GM20431 (cell line): ENCODE data around the gene LPCAT1.

Source experiments
- in situ Hi-C: fragments of 300-500 bp; cut with MseI, MboI; formaldehyde crosslinking; loops from one replicate; pipeline ENCODE4 v1.15.0; 2020; ENCODE audit warnings: low sequenced_read_pairs; ENCODE audit not compliant: unreplicated experiment

LPCAT1 gene

DNA sequence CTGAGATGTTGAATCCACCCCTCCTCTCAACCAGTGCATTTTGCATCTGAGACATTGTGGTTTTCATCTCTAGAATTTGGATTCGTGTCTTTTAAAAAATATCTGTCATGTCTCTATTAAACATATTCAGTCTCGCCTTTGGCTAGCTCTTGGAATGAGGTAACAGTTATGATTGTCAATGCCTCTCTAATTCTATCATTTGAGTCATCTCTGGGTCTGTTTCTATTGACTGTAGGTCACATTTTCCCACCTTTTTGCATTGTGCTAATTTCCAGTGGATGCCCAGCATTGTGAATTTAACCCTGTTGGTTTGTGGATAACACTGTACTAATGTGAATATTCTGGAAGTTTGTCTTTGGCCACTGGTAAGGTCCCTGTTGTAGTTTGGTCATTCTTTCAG is 70.1 kb downstream of the LPCAT1 start:
- in situ Hi-C loops = no loop called here

DNA sequence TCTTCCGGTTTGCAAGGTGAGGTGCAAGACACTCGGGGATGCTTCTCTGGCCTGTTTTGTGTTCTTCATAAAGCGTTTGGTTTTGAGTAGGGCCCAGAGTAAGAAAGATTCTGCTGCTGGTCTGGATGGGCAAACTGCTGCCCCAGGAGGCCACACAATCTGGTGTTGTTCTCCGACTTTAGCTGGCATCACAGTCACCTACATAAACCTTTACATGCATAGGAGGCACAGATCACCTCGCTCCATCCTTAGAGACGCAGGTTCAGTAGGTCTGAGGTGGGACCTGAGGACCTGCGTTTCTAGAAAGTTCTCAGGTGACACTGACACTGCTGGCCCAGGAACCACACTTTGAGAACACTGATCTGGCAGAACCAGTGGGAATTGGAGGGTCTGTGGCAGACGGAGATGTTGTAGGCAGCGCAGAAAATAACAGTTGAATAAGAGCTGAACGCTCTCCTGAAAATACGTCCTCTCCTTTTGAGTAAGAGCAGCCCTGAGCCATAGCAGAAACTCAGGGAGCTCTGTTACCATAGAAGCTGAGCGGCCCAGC is 74.6 kb downstream of the LPCAT1 start:
- in situ Hi-C loops = no loop called here

DNA sequence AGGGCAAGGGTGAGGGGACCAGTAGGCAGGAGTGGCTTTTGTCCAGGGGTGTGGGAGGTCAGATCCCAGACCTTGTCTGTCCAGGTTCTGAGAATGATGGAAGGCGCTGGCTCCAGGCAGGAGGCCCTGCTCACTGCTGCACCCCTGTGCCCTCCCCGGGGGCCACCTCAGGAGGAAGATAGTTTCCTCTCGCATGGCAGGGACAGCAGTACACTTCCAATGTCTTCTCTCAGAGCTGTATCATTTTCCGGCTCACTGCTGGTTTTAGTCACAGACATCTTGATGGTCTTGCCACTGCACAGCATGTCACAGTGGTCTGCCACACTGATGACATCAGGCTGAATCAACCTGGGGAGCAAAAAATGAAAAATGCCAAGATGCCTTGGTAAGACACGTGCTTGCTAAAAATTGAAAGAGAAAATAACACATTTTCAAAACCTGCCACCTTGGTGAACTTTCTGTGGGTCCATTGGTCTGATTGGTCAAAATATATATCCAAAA is 75.2 kb downstream of the LPCAT1 start:
- in situ Hi-C loops = no loop called here

DNA sequence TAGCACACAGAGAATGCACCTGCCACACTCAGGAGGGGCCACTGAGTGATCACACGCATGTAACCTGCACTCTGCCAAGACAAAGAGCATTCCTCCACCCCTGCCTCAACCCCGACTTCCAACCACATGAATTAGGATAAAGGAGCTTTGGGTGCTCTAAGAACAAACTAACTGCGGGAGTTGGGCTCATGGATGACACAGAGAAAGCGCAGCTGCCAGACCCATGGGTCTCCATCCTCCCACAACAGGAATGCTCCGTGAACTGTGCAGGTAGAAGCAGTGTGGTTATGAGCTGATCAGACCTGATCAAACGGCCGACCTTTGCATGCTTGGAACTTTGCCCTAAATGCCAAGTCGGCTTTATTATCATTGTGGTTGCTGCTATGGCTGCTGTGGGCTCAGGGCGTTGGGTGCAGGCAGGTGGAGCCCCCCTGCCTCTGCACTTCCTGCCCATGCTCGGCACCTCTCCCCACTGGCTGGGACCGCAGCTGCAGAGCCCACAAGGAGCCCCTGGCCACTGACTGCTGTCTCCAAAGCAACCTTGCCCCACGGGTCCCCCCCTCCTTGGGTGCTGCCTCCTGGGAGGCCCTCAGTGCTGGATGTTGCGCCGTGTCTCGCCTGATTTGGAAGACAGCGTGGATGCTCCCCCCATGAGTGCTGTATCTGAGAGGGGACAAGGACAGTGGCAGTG is 75.9 kb downstream of the LPCAT1 start:
- in situ Hi-C loops = no loop called here

DNA sequence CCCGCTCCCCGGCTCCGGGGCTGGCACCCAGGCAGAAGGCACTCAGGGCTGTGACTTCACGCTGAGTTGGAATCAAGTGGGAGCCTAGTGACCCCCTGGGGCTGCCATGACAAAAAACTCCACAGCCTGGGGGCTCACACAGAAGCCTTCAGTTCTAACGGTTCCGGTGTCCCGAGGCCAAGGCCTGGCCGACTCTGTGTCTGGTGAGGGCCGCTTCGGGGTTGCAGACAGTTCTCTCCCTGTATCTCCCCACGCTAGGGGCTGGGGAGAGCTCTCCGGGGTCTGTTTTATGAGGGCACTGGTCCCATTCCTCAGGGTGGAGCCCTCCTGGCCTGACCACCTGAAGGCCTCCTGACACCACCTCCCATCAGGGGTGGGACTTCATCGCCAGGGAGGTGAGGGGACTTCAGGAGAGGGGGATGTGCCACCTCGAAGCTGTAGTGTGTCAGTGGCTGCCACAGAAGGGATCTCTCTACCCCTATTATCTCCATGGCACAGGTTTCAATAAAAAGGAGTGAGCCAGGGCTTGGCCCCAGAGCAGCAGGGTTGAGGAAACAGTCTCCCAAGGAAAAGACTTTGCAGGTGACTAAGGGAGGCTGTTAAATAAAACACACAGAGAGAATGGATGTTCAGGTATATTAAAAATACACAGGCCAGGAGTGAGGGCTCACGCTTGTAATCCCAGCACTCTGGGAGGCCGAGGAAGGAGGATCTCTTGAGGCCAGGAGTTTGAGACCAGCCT is 77.0 kb downstream of the LPCAT1 start:
- in situ Hi-C loops = no loop called here

DNA sequence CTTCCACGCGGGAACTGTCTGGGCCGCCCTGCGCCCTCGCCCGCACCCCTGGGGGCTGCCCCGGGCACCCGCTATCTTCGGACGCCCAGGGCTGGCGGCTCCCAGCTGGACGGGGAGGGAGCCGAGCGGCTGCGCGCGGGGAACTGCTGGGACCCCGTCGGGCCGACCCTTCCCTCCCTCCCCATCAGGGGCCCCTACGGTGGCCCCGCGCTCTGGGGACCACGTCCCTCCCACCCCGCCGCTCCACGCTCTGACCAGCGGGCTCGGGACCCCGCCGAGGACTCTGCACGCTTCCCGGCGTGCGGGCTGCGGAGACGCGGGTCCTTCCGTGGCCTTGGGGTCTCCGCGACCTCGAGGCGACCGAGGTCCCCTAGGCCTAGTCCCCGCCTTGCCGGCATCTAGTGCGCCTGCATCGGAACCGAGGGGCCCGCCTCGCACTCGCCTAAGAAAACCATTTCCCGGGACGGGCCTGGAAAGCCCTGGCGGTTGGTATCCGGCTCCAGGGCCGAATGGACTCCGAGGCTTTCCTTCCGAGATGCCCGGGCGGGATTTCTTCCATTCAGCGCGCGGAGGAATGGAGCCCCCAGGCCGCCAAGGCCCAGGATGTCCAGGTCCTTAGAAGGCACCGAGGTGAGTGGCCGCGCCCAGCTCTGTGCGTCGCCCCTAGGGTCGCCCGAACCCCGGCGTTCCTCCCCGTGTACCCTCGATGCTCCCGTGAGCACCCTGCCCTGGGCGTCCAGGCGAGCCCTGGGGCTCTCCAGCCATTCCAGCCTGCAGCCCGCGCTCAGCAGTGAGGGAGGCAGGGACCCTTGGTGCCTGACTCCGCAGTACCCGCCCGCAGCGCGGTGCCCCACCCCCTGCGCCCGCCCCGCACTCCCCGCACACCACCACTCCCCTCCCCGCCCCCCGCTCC is 77.8 kb downstream of the LPCAT1 start:
- in situ Hi-C loops = no loop called here

DNA sequence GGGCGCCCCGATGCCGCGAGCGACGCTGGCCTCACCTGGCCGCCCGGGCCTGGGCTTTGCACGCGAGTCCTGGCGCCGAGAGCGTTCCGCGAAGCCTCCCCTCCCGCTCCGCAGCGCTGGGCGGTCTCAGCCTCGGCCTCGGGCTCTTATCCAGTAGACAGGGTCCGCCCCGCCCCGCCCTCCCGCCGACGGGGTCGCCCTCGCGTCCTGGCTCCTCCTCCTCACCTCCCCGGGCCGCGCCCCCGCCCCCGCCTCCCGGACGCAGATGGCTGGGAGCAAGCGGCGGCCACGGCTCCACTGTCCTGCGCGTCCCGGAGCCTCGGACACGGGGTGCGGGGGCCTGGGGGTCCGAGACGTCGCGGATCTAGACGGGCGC is 78.5 kb downstream of the LPCAT1 start, which contains the start of gene SLC6A3:
Gene SLC6A3, minus strand, starts transcription at position 128 of the 376 bp plus-strand sequence. CDS start 2,243 bp downstream, outside the sequence.
- in situ Hi-C loops = no loop called here

DNA sequence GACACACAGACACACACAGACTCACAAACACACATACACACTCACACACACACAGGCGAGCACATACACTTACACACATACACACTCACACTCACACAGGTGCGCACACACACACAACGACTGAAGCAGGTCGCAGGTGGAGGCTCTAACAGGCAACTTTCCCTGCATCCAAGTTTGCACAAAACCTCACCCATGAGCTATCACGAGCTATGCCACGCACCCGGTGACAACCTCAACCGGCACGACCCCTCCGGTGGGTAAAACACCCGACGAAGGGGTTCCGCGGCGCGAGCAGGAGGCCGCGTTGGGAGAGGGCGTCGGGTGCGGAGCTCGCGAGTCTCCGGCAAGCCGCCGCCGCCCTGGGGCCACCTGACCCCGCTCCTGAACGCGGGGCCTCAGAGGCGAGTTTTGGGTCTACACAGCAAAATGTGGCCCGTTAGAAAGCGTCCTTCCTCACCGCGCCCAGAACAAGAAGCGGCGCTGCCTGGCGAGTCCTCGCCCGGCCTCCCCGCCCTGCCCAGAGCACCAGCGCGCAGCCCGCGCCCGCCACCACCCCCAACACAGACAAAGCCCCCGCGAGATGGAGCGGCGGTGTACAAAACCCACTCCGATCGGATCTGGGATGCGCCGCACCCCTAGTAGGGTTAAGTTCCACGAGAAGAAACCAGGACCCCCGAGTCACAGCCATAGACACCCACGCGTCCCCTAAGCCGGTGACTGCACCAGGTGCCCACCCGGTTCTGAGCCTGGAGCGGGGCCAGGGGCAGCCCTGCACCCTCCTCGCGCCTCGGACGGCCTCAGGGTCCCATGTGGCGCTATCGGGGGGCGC is 79.2 kb downstream of the LPCAT1 start:
- in situ Hi-C loops = no loop called here

DNA sequence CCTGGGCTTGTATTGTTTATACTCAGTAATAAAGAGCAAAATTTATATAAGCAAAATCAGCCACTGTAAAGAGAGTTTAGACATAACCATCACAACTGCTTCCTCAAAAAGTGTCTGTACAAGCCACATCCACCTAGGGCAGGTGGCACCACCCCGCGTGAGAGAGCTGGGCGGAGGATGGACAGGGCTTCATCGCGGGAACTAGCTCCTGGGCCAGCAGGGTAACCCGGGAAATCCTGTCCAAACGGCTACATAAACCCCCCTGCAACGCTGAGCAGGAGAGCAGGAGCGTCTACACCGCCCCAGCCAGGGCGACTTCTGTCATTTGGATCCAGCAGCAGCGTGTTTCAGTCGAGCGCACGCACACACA is 79.8 kb downstream of the LPCAT1 start:
- in situ Hi-C loops = no loop called here

DNA sequence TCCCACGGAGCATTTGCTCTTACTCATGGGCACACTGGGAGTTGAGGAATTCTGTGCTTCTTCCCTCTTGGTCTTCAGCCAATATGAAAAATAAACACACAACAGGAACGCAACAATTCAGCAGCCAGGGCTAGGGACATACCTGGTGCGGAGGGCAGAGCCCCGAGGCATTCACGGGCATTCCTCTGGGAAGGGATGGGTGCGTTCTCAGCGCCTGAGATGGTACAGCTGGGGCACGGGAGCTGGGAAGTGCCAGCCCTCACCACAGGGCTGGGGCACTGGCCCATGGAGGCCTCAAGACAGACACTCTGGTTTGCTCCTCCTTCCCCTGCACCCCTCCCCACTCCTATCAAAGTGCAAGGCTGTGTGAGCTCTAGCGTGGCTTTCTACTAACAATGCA is 80.6 kb downstream of the LPCAT1 start:
- in situ Hi-C loops = no loop called here

DNA sequence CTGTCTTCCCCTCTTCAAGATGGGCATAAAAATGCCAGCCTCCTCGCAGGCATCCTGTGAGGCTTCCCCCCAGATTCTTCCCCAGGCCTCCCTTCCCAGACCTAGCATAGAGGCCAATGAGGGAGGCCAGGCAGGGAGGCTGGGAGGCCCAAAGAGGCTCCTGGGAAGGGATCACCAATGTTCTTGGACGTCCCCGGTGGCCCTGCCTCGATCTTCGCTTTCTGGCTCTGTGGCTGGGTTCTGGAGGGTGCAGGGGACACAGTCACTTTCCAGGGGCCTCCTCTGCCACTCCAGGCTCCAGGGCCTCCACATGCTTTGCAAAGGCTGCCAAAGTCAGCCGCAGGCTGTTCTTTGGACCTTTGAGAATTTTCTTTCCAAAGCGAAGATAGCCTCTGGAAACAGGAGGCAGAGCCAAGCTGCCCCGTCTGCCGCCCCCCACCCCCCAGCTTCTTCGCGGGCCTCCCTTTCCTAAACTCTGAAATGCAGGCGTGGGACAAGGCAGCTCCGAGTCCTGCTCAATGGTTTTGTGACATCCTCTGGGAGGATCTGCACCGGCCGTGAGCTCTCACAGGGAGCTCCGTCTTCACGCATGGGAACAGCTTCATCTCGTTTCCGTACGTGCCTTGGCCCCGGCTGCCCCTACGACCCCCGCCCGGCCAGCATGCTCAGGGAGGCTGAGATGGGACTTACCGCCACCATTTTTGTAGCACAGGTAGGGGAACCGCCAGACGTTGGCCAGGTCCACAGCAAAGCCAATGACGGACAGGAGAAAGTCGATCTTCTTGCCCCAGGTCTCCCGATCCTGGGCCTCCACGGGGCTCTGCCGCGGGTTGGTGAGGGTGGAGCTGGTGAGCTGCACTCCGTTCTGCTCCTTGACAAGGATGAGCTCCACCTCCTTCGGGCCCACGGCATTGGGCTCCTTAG is 81.3 kb downstream of the LPCAT1 start:
- in situ Hi-C loops = no loop called here

DNA sequence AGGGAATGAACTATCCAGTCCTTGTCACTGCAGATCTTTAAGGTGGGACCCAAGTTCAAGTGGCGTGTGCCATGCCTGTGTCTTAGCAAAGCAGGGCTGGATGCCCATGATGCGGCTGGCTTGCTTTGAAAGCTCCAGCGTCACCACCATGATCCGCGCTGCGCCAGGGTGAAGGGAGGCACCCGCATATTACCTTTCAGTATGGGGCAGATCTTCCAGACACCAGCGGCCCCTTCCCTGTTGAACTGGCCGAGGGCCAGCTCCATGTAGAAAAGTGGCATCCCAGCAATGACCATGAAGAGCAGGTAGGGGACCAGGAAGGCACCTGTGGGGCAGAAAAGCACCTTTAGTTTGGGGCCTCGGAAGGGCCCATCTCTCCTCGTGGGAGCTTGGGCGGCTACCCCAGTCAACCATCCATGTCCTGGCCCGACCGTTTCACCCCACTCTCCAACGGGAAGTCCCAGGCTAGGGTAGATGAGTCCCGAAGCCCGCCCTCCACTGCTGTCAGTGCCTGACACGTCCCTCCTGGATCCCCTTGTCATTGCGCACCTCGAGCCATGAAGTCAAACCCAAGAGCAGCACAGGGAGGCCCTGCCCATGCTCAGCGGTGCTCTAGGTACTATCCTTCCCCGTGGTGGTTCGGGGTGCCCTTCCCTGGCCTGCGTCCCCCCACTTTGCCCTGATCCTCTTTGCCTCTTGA is 82.4 kb downstream of the LPCAT1 start:
- in situ Hi-C loops = no loop called here

DNA sequence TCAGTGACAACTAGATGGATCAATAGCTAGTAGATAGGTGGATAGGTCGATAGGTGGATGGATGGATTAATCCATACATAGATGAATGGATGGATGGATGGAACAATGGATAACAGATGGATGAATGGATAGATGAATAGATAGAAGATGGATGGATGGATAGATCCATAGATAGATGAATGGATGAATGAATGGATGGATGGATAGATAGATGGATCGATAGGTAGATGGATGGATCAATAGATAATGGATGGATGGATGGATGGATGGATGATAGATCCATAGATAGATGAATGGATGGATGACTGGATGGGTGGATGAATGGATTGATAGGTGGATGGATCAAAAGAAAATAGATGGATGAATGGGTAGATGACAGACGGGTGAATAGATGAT is 83.7 kb downstream of the LPCAT1 start:
- in situ Hi-C loops = no loop called here

DNA sequence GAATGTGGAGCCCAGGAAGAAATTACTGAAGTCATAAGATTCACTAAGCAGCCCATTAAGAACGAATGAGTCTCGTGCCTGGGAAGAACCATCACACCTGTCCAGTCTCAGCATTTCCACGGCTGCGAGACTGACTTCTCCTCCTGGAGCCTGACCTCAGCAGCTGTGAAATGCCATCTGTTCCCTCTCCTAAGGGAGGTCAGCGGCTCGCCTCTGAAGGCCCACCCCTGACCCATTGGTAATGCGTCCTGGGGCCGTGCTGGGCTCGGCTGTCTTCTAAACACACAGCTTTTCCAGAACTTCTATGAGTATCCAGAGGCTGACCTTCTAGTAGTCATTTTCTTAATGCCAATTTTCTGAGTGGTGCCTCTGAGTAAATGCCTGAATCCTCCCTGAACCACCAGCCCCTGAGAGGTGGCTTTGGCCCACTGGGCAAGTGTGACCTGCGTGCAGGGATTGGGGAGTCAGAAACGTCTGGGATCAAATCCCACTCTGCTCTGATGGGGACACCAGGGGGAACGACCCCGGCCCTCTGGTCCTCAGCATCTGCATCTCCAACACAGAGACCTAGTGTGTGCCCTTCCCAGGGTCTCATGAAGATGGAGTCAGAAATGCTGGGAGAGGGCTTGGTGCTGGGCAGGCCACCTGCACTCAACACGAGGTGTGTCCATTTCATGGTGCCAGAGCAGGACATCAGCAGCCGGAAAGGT is 84.2 kb downstream of the LPCAT1 start:
- in situ Hi-C loops = no loop called here

DNA sequence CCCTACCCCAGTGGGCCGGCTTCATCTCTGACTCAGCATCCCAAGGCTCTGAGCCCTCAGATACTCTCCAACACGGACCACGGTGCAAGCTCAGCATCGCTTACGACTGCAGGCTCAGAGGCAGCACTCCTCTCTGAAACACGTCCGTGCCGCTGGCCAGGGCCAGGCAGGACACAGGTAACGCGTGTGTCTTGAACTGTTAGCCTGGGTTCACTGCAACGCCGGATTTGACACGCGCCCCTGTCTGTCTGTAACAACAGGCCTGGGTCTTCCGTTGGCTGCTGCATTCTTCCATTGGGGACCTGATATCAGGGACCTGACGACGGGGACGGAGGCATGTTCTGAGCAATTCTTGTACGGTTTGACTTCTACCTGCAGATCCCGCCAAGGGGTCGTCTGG is 84.9 kb downstream of the LPCAT1 start:
- in situ Hi-C loops = no loop called here

DNA sequence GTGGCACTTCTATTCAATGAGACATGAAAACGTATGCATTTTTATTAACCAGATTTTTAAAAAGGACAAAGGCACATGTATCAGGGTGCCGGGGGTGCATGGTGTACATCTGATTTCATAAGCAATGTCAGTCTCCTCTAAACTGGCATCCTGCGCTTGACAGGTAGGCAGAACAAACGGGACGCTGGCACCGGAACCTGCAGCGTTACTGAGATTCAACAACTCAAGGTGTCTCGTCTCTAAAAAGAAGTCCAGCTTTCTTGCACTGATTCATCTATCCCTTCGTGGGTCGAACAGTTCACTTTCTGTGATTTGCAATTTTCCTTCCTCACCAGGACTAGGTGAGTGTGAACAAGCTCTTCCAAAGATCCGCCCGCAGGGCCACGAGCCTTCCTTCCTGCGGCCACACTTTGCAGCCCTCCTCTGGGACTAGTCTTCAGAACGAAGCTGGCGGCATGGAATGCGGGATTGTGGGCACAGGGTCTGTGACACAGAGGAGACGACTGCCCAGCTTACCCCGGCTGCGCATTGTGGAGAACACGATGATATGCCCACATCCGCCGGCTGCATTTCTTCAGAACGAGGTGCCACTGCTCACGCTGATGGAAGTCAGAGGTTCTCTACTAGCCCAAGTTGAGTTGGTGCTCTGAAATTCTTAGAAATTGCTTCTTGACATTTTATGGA is 85.7 kb downstream of the LPCAT1 start:
- in situ Hi-C loops = no loop called here
